Pancreas (tissue), 10 donors: Measurements from ENCODE around the gene C22orf39. TPM values are rescaled to one million over a fixed set of nuclear protein-coding genes. Genes with fewer than 3 reads are reported as not detected.

Experiments used
- ATAC-seq, 4 donors: fragments of 200-7000 bp; cut with Tn5 transposase; one replicate each; pipeline versions ENCODE4 v1.8.0 to v1.9.1; 2020; ENCODE audit warnings: mild to moderate bottlenecking in 4 of 4, moderate library complexity in 4 of 4
- DNase-seq, 6 donors: peaks; one replicate each; pipeline ENCODE4 v3.0.0-alpha.2; 2020
- FAIRE-seq: peaks from 2 replicates; lab custom pipeline; 2012; peaks lifted over from hg19 to GRCh38; lab: Jason Lieb, UNC
- H3K27ac ChIP-seq, 4 donors: fragments of 200-600 bp; sonication (generic); 1 replicate in 3 of 4; 2 replicates in 1 of 4; pipeline versions ENCODE4 v1.5.0 to v1.8.0; 2020
- H3K27me3 ChIP-seq, 4 donors: fragments of 200-600 bp; one replicate each; pipeline ENCODE4 v1.8.0; 2021
- H3K36me3 ChIP-seq, 3 donors: fragments of 200-600 bp; sonication (generic) in 1 of 3; one replicate each; pipeline versions ENCODE4 v1.5.0 to v1.8.0; 2020 to 2021
- H3K4me1 ChIP-seq, 3 donors: fragments of 200-600 bp; one replicate each; pipeline ENCODE4 v1.8.0; 2021
- H3K4me3 ChIP-seq, 4 donors: fragments of 200-600 bp; sonication (generic) in 2 of 4; one replicate each; pipeline versions ENCODE4 v1.5.0 to v1.8.0; 2020 to 2021
- H3K9me3 ChIP-seq, 4 donors: fragments of 200-600 bp; one replicate each; pipeline ENCODE4 v1.8.0; 2021
- WGBS, 2 donors: extraction: QIAGEN DNeasy Blood & Tissue Kit; methylation state at CpG; one replicate each; pipeline ENCODE4 v1.1.7; 2013; 5-methylcytosine and 5-hydroxymethylcytosine counted together
- intact Hi-C, 3 donors: fragments of 100-400 bp; cut with DNase I; formaldehyde crosslinking; loops; one replicate each; pipeline versions ENCODE4 v1.11.1 to v1.14.2; 2022
- polyA plus RNA-seq, 2 donors: library from polyadenylated mRNA; stranded (reverse); fragments of 200-250 nt; gene quantifications; one replicate each; pipeline ENCODE4 v1.2.3, GENCODE V29; 2013
- total RNA-seq, 6 donors: library from RNA; stranded (reverse); fragmentation: NEBNext Ultra II Directional in 4 of 6; extraction: Animal tissue kit (Norgen Biotek cat#: 25700) in 4 of 6; gene quantifications; one replicate each; pipeline versions ENCODE4 v1.2.1 to v1.2.4, GENCODE V29; 2021 to 2023
- TF ChIP-seq, protein P1 (sequence below), 4 donors: fragments of 200-600 bp; sonication (generic) in 3 of 4; IDR thresholded peaks; one replicate each; pipeline versions ENCODE4 v1.5.0 to v1.8.0; 2021; ENCODE audit warnings: antibody characterized with exemption in 4 of 4
- donor health status: healthy with polysubstance abuse.
- donor health status: DM: no; HTN: no; CAD: no; lungs with moderate emphysema.
- donor health status: DM: no; HTN: no; CAD: no.
- donor health status: control.
- donor health status: control.
- donor health status: Bipolar disorder and iron deficiency.
- donor health status: DM: yes; HTN: yes; CAD: no.
- donor health status: DM: no; HTN: no; CAD: no.
- donor health status: DM: no; HTN: no; CAD: no.
- donor health status: DM: yes; HTN: yes; CAD: no.

C22orf39 gene
- total and polyA plus RNA-seq, 8 donors, result 13.3 to 23.1 (median 19.5) TPM

DNA sequence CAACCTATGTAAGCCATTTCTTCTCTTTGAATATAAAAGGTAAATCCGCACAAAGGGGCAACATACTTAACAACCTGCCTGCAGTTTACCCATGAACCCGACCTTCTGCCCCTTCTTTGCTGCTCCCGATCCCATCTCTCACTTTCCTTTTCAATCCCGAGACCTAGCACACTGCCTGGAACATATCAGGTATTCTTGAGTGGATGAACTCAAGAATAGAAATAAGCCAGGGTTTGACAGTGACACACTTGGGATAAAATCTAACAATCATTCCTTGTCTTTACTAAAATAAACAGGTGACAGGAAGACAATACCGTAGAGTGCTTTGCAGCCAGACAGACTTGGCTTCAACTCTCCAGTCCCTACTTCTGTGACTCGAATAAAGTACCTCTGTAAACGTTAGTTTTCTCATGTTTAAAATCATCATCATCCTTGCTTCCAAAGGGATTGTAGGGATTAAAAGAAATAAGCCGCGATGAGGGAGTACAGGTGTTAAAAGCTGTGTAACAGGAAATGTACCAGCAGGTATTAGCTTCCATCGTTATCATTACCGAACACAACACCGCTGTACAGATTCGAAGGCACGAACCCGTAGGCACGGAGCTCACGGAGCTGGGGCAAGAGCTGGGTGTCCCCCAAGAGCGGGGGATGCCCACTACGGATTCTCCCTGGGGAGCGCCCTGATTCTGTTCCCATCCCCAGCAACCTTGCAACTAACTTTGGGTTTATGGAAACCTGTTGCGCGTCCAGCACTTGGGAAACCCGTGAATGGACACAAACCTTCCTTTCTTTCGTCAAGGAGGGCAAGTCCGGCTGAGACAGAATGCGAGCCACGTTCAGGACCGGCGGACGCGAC is 30.8 kb upstream of the C22orf39 start:
- FAIRE-seq, result no peak
- H3K36me3 ChIP-seq, result peaks cover 0 to 3% (median 0%) of the 10 kb centered on the region in 3 donors
- intact Hi-C loops, result no loop called here
- TF ChIP-seq, protein P1, sequence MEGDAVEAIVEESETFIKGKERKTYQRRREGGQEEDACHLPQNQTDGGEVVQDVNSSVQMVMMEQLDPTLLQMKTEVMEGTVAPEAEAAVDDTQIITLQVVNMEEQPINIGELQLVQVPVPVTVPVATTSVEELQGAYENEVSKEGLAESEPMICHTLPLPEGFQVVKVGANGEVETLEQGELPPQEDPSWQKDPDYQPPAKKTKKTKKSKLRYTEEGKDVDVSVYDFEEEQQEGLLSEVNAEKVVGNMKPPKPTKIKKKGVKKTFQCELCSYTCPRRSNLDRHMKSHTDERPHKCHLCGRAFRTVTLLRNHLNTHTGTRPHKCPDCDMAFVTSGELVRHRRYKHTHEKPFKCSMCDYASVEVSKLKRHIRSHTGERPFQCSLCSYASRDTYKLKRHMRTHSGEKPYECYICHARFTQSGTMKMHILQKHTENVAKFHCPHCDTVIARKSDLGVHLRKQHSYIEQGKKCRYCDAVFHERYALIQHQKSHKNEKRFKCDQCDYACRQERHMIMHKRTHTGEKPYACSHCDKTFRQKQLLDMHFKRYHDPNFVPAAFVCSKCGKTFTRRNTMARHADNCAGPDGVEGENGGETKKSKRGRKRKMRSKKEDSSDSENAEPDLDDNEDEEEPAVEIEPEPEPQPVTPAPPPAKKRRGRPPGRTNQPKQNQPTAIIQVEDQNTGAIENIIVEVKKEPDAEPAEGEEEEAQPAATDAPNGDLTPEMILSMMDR (IDR thresholded peaks at IDR 0.05), result no peak
- H3K27ac ChIP-seq, result peak overlapping the region; percentile 99 to 100 (median 99)
- no peaks in the 10 kb centered on the region for H3K27me3 ChIP-seq
- WGBS, 2 donors, result 1% methylated on average over 26 to 31 of the region's 31 CpGs
- H3K4me1 ChIP-seq, result peaks cover 4 to 17% (median 12%) of the 10 kb centered on the region in 3 donors
- peak overlapping the region; percentile 72 to 93 (median 87) for H3K4me3 ChIP-seq
- no peak for ATAC-seq
- no peaks in the 10 kb centered on the region for H3K9me3 ChIP-seq
- no peak for DNase-seq

DNA sequence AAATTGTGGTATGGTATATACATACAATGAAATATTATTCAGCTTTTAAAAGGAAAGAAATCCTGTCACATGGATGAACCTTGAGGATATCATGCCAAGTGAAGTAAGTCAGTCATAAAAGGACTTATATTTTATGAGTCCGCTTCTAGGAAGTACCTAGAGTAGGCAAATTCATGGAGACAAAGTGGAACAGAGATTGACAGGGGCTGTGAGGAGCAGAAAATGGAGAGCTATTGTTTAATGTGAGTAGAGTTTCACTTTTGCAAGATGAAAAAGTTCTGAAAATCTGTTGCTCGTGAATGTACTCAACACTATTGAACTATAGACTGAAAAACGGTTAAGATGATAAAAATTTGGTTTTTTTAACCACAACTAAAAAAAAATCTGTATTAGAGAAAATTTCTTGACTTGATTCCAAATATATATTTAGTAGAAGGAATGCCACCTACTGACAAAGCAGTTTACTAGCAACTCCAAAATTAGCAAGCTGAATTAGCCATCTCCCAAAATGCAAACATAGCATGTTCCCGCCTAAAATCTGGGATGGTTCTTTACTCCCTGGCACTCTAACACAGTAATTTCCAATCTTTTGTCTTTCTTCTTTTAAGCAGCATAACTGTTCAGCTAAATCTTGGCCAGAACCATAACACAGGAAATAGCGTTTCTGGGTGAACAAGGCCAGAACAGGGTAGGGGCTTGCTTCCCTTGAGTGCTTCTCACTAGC is 30.0 kb upstream of the C22orf39 start:
- no peak for ATAC-seq

DNA sequence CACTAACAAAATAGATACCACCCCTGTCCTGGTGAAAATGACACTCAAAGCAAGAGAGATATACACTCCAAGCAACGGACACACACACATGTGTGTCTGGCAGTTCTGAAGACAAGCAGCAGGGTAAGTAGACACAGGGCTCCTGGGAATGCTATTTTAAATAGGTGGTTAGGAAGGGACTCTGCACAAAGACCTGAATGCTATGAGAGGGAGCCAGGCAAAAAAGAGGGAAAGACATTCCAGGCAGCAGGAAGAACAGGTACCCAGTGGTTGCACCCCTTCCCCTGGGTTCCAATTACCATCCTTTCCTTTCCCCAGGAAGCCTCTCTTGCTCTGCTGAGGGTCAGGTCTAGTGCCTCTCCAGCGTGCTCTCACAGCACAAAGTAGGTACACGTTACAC is 28.5 kb upstream of the C22orf39 start:
- TF ChIP-seq, protein P1 (IDR thresholded peaks at IDR 0.05), result no peak
- no peak for FAIRE-seq
- no peak for ATAC-seq
- intact Hi-C loops, result no loop called here
- DNase-seq, result no peak
- no peaks in the 10 kb centered on the region for H3K27me3 ChIP-seq
- WGBS, 2 donors, result 66 to 70% methylated on average over 3 of the region's 3 CpGs
- no peak overlapping the region for H3K27ac ChIP-seq
- no peak overlapping the region for H3K4me3 ChIP-seq
- H3K9me3 ChIP-seq, result no peaks in the 10 kb centered on the region
- peaks cover 4 to 17% (median 12%) of the 10 kb centered on the region in 3 donors for H3K4me1 ChIP-seq
- peaks cover 0 to 18% (median 5%) of the 10 kb centered on the region in 3 donors for H3K36me3 ChIP-seq

More for the DNA sequence above, 30.0 kb upstream of the C22orf39 start:
- TF ChIP-seq, protein P1 (IDR thresholded peaks at IDR 0.05), result no peak
- peaks cover 4 to 17% (median 12%) of the 10 kb centered on the region in 3 donors for H3K4me1 ChIP-seq
- H3K36me3 ChIP-seq, result peaks cover 0 to 6% (median 0%) of the 10 kb centered on the region in 3 donors
- intact Hi-C loops, result no loop called here
- peak overlapping the region in 3 of 4 donors; percentile 72 to 93 (median 92) for H3K4me3 ChIP-seq
- H3K27me3 ChIP-seq, result no peaks in the 10 kb centered on the region
- H3K27ac ChIP-seq, result no peak overlapping the region
- FAIRE-seq, result no peak
- H3K9me3 ChIP-seq, result no peaks in the 10 kb centered on the region
- 17 to 27% methylated on average over 5 of the region's 5 CpGs for WGBS, 2 donors
- DNase-seq, result no peak

DNA sequence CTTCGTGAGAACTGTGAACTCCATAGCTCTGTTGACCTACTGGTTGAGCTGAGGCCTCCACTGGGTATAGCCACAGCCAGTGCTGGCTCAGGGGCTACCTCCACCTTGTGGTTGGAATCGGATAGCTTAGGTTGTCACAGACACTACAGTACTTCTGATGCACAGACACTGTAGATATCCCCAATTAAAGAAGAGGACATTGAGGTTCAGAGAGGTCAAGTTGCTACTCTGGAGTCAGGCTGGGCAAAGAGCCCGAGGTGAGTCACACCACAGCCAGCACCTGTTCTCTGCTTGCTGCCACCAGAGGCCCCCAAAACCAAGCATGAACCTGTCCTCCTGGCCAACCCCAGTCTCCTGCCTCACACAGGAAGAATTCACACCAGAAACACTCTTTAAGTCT is 26.1 kb upstream of the C22orf39 start:
- DNase-seq (no peak), ATAC-seq (no peak), FAIRE-seq (no peak)
- Histone ChIP-seq H3K27ac (no peak overlapping the region), H3K4me3 (no peak overlapping the region), H3K27me3 (no peaks in the 10 kb centered on the region), H3K9me3 (no peaks in the 10 kb centered on the region), H3K36me3 (peaks cover 4 to 38% (median 21%) of the 10 kb centered on the region in 3 donors), H3K4me1 (peaks cover 0 to 12% (median 7%) of the 10 kb centered on the region in 3 donors)
- intact Hi-C loops, result no loop called here
- TF ChIP-seq, protein P1 (IDR thresholded peaks at IDR 0.05), result no peak
- WGBS, 2 donors, result 72 to 86% methylated on average over 3 of the region's 3 CpGs
